Body of pancreas (tissue), 4 donors: ENCODE data around the gene ADAMTSL1. TPM values are rescaled to one million over a fixed set of nuclear protein-coding genes. Genes with fewer than 3 reads are reported as not detected.

Experiments used
- ATAC-seq: fragments of 150-250 bp; one replicate; pipeline ENCODE4 v1.9.1; 2016
- DNase-seq, 4 donors: peaks; one replicate each; pipeline ENCODE4 v3.0.0-alpha.2; 2019
- H3K27ac ChIP-seq, 4 donors: fragments of 200-600 bp; sonication (generic); 1 replicate in 3 of 4; 2 replicates in 1 of 4; pipeline versions ENCODE4 v1.5.1 to v1.6.1; 2016 to 2019; ENCODE audit warnings: mild to moderate bottlenecking in 1 of 4, mixed read lengths in 1 of 4, moderate library complexity in 1 of 4
- H3K27me3 ChIP-seq, 2 donors: fragments of 200-600 bp; sonication (generic); one replicate each; pipeline ENCODE4 v1.6.0; 2016; ENCODE audit warnings: mild to moderate bottlenecking in 1 of 2
- H3K36me3 ChIP-seq, 2 donors: fragments of 200-600 bp; sonication (generic); replicated peaks in 1 of 2; 2 replicates each; pipeline ENCODE4 v1.5.1; 2016; ENCODE audit warnings: low read depth in 2 of 2; ENCODE audit not compliant: insufficient read depth in 1 of 2
- H3K4me1 ChIP-seq: fragments of 200-600 bp; sonication (generic); one replicate; pipeline ENCODE4 v1.6.0; 2016
- H3K4me3 ChIP-seq, 2 donors: fragments of 200-600 bp; sonication (generic); 1 replicate in 1 of 2; 2 replicates in 1 of 2; pipeline ENCODE4 v1.5.1; 2016 to 2019
- H3K9me3 ChIP-seq, 3 donors: fragments of 200-600 bp; sonication (generic); 1 replicate in 2 of 3; 2 replicates in 1 of 3; pipeline ENCODE4 v1.5.1; 2016
- CTCF ChIP-seq, 7 experiments: fragments of 450-650 bp in 4 of 7; fragments of 200-600 bp in 3 of 7; sonication (generic) in 3 of 7; IDR thresholded peaks; one replicate each; pipeline ENCODE4 v1.5.1; 2016 to 2019; ENCODE audit warnings: antibody characterized with exemption in 7 of 7
- POLR2A ChIP-seq, 3 donors: fragments of 450-650 bp; IDR thresholded peaks; one replicate each; pipeline ENCODE4 v1.6.1; 2016; ENCODE audit warnings: antibody characterized with exemption in 3 of 3, mild to moderate bottlenecking in 2 of 3
- whole genome bisulfite sequencing, 2 donors: methylation state at CpG; one replicate each; pipeline ENCODE4 v1.1.5; 2017; 5-methylcytosine and 5-hydroxymethylcytosine counted together
- intact Hi-C: fragments of 100-400 bp; cut with DNase I; formaldehyde crosslinking; loops from one replicate; pipeline ENCODE4 v1.15.1; 2023
- total RNA-seq, 2 donors: library from RNA; depleted of rRNA; stranded (reverse); fragments of >200 nt; gene quantifications; one replicate each; pipeline ENCODE4 v1.1.0, GENCODE V29; 2016

The ADAMTSL1 gene
- total RNA-seq, 2 donors from 2014 or later, result 0.52 to 0.99 TPM

GRCh38 chr9:18474783-18475182 lies 830 bp downstream of the ADAMTSL1 start:
- H3K36me3 ChIP-seq, result no peaks in the 10 kb centered on the region
- ATAC-seq (no peak), DNase-seq (no peak)
- intact Hi-C loops, result no loop called here
- no peaks in the 10 kb centered on the region for H3K9me3 ChIP-seq
- H3K4me1 ChIP-seq, result peaks cover 14% of the 10 kb centered on the region
- WGBS, 2 donors, result 38 to 53% methylated on average over 4 of the region's 4 CpGs
- no peak overlapping the region for H3K4me3 ChIP-seq
- TF ChIP-seq POLR2A (IDR thresholded peaks at IDR 0.05) (no peak), CTCF (IDR thresholded peaks at IDR 0.05) (no peak)
- no peaks in the 10 kb centered on the region for H3K27me3 ChIP-seq
- no peak overlapping the region for H3K27ac ChIP-seq

GRCh38 chr9:18477121-18477660 lies 3.2 kb downstream of the ADAMTSL1 start:
- DNase-seq, result no peak
- Histone ChIP-seq H3K27me3 (no peaks in the 10 kb centered on the region), H3K4me1 (peaks cover 14% of the 10 kb centered on the region), H3K9me3 (no peaks in the 10 kb centered on the region), H3K4me3 (no peak overlapping the region), H3K36me3 (no peaks in the 10 kb centered on the region), H3K27ac (no peak overlapping the region)
- ATAC-seq, result no peak
- intact Hi-C loops, result no loop called here
- TF ChIP-seq POLR2A (IDR thresholded peaks at IDR 0.05) (no peak), CTCF (IDR thresholded peaks at IDR 0.05) (no peak)
- WGBS, 2 donors, result 73 to 74% methylated on average over 5 of the region's 5 CpGs

- Histone ChIP-seq H3K27ac (no peak overlapping the region), H3K27me3 (no peaks in the 10 kb centered on the region), H3K4me3 (no peak overlapping the region), H3K9me3 (no peaks in the 10 kb centered on the region), H3K36me3 (no peaks in the 10 kb centered on the region), H3K4me1 (peaks cover 14% of the 10 kb centered on the region)
- intact Hi-C loops, result no loop called here
- DNase-seq, result no peak
- ATAC-seq, result no peak
- TF ChIP-seq POLR2A (IDR thresholded peaks at IDR 0.05) (no peak), CTCF (IDR thresholded peaks at IDR 0.05) (no peak)
Measured at GRCh38 chr9:18477719-18478118, 3.8 kb downstream of the ADAMTSL1 start.

- no peaks in the 10 kb centered on the region for H3K9me3 ChIP-seq
- H3K27ac ChIP-seq, result no peak overlapping the region
- ATAC-seq, result no peak
- H3K36me3 ChIP-seq, result no peaks in the 10 kb centered on the region
- H3K27me3 ChIP-seq, result no peaks in the 10 kb centered on the region
- no peak for TF ChIP-seq CTCF (IDR thresholded peaks at IDR 0.05)
- TF ChIP-seq POLR2A (IDR thresholded peaks at IDR 0.05), result no peak
- intact Hi-C loops, result no loop called here
- peaks cover 11% of the 10 kb centered on the region for H3K4me1 ChIP-seq
- WGBS, 2 donors, result 68 to 80% methylated on average over 7 of the region's 7 CpGs
- no peak overlapping the region for H3K4me3 ChIP-seq
- DNase-seq, result no peak
Measured at GRCh38 chr9:18478501-18479361, 4.8 kb downstream of the ADAMTSL1 start.
